ENCODE results near the gene TTLL7. TPM values are rescaled to one million over a fixed set of nuclear protein-coding genes. Genes with fewer than 3 reads are reported as not detected.

TTLL7 gene
- total RNA-seq, 2 experiments from 2014 or later: not detected

DNA sequence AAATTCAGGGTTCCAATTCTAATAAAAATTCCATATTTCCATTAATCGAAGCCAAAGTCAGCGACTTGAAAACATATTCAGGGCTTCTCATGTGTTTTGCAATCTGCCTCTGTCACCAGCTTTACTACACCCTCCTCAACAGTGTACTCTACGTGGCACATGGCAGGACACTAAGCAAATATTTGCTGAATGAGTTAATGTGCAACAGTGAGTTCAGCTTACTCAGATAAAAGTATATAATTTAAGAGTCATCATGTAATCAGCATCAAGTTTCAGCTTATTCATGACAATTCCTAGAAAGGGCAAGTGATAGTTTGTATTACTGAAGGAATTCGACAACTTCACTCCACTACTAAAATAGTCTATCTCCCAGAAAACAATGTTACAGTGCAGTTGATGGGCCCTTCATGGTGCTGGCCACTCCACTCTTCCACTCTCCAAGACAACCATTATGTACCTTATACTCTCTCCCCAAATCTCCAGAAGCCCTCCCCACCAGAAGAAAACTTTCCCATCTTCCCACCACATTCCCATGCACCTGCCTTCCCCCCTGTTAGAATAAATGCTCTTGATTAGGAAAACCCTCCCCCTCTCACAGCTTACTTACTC is 97.3 kb downstream of the TTLL7 start:
- CTCF ChIA-PET: interaction anchor here (1.2 kb wide), 1 partner anchor 852 kb away, joined by 3 read pairs; no protein-coding TSS in a partner anchor

DNA sequence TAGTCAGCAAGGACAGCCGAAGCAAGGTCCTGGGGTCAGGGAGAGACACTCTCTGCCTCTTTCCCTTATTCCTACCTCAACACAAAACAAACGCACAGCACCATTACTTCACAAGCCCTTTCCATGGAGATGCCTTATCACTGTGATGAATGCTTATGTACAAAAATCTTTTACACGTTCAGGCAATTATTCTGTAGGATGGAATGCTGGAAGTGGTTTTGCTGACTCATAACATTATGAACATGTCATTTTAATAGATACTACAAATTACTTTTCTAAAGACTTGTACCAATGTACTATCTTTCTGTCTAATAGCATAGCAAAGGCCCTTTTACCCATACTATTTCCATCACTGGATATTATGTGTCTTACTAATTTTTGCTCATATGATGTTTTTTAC is 98.4 kb downstream of the TTLL7 start:
- DNase-seq (no peak), ATAC-seq (ENCODE audit: poor library complexity) (no peak)

More for the DNA sequence above, 97.3 kb downstream of the TTLL7 start:
- Mint-ChIP-seq H3K4me3 (no peak overlapping the region), H3K27ac (no peak overlapping the region), H3K4me1 (ENCODE audit: low read depth) (no peaks in the 10 kb centered on the region), H3K36me3 (ENCODE audit: low read depth) (no peaks in the 10 kb centered on the region), H3K27me3 (no peaks in the 10 kb centered on the region), H3K9me3 (no peaks in the 10 kb centered on the region)
- DNase-seq (no peak), ATAC-seq (ENCODE audit: poor library complexity) (no peak)
- intact Hi-C loops (cut with DNase I, micrococcal nuclease): loop anchor here in 1 of 2 experiments (10.0 kb wide), 1 partner anchor 853 kb away; no protein-coding TSS in a partner anchor
- Histone ChIP-seq H3K4me3 (ENCODE audit: low read length) (no peak overlapping the region), H3K4me1 (ENCODE audit: insufficient read depth, low read length) (no peaks in the 10 kb centered on the region), H3K9me3 (ENCODE audit: control insufficient read depth in 1 of 2, insufficient read depth in 1 of 2, low read length in 2 of 2) (no peaks in the 10 kb centered on the region), H3K36me3 (ENCODE audit: insufficient read depth, low read length) (no peaks in the 10 kb centered on the region), H3K27me3 (ENCODE audit: control insufficient read depth in 1 of 2, insufficient read depth in 2 of 2, low read length in 2 of 2) (no peaks in the 10 kb centered on the region), H3K27ac (ENCODE audit: low read depth in 1 of 2, low read length in 2 of 2) (no peak overlapping the region)
- POLR2A ChIA-PET: no interaction called here
- no peak for TF ChIP-seq CTCF (IDR thresholded peaks at IDR 0.05)

DNA sequence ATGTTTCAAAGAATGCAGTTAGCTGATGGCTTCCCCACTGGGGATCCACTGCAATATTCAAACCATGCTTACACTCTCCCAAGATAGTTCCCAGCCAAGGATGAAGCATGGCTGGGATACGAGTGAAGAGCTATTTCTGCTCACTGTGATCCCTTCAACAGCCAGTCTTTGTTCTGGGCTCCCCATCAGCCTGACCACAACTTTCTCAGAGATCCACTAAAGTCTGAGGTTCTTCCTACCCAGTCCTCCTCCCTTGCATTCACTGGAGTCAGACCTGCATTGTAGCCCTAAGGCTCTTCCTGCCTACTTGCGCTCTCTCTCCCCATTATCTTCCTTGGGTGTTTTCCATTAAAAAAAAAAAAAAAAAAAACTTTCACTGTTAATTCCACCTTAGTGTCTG is 101.4 kb downstream of the TTLL7 start:
- ATAC-seq (ENCODE audit: poor library complexity) (no peak), DNase-seq (no peak)
- H3K27me3 ChIP-seq (ENCODE audit: control insufficient read depth in 1 of 2, insufficient read depth in 2 of 2, low read length in 2 of 2): no peaks in the 10 kb centered on the region
- Mint-ChIP-seq H3K4me3 (no peak overlapping the region), H3K4me1 (ENCODE audit: low read depth) (no peaks in the 10 kb centered on the region), H3K36me3 (ENCODE audit: low read depth) (no peaks in the 10 kb centered on the region), H3K27me3 (peaks cover 9% of the 10 kb centered on the region), H3K27ac (no peak overlapping the region), H3K9me3 (no peaks in the 10 kb centered on the region)
- H3K27ac ChIP-seq (ENCODE audit: low read depth in 1 of 2, low read length in 2 of 2): no peak overlapping the region
- H3K4me3 ChIP-seq (ENCODE audit: low read length): no peak overlapping the region
- POLR2A ChIA-PET: interaction anchor here (0.9 kb wide), 1 partner anchor 1354 kb away, joined by 4 read pairs; no protein-coding TSS in a partner anchor
- no peak for TF ChIP-seq CTCF (IDR thresholded peaks at IDR 0.05)
- CTCF ChIA-PET: interaction anchor here (0.6 to 0.7 kb wide), 2 partner anchors 11 to 218 kb away, joined by 3 to 5 read pairs; no protein-coding TSS in a partner anchor
- no peaks in the 10 kb centered on the region for H3K36me3 ChIP-seq (ENCODE audit: insufficient read depth, low read length)
- intact Hi-C loops (cut with DNase I, micrococcal nuclease): no loop called here
- H3K9me3 ChIP-seq (ENCODE audit: control insufficient read depth in 1 of 2, insufficient read depth in 1 of 2, low read length in 2 of 2): no peaks in the 10 kb centered on the region
- no peaks in the 10 kb centered on the region for H3K4me1 ChIP-seq (ENCODE audit: insufficient read depth, low read length)

More for the DNA sequence above, 98.4 kb downstream of the TTLL7 start:
- no peak overlapping the region for H3K27ac ChIP-seq (ENCODE audit: low read depth in 1 of 2, low read length in 2 of 2)
- no peak for TF ChIP-seq CTCF (IDR thresholded peaks at IDR 0.05)
- H3K27me3 ChIP-seq (ENCODE audit: control insufficient read depth in 1 of 2, insufficient read depth in 2 of 2, low read length in 2 of 2): no peaks in the 10 kb centered on the region
- H3K36me3 ChIP-seq (ENCODE audit: insufficient read depth, low read length): no peaks in the 10 kb centered on the region
- intact Hi-C loops (cut with DNase I, micrococcal nuclease): loop anchor here in 1 of 2 experiments (10.0 kb wide), 1 partner anchor 854 kb away; no protein-coding TSS in a partner anchor
- Mint-ChIP-seq H3K4me3 (no peak overlapping the region), H3K36me3 (ENCODE audit: low read depth) (no peaks in the 10 kb centered on the region), H3K27me3 (peaks cover 4% of the 10 kb centered on the region), H3K9me3 (no peaks in the 10 kb centered on the region), H3K27ac (no peak overlapping the region), H3K4me1 (ENCODE audit: low read depth) (no peaks in the 10 kb centered on the region)
- ChIA-PET CTCF (interaction anchor here (1.2 kb wide), 1 partner anchor 853 kb away, joined by 3 read pairs; no protein-coding TSS in a partner anchor), POLR2A (no interaction called here)
- no peaks in the 10 kb centered on the region for H3K4me1 ChIP-seq (ENCODE audit: insufficient read depth, low read length)
- no peak overlapping the region for H3K4me3 ChIP-seq (ENCODE audit: low read length)
- no peaks in the 10 kb centered on the region for H3K9me3 ChIP-seq (ENCODE audit: control insufficient read depth in 1 of 2, insufficient read depth in 1 of 2, low read length in 2 of 2)

Measured in CD4-positive, alpha-beta T cell (primary cell).